HG02798 (cell line): ENCODE results near the gene KNL1.
A peak's percentile ranks its signal among the peaks of the same experiment; 100 is the strongest.
"Not testable (repeated sequence)": the region's sequence is repeated elsewhere in the genome, so short reads cannot be mapped to it uniquely, and the experiment has no call there.

Experiments used
- ATAC-seq: cut with Tn5 transposase; IDR thresholded peaks from one replicate; pipeline ENCODE4 v1.9.1; 2021; ENCODE audit warnings: mild to moderate bottlenecking; ENCODE audit not compliant: unreplicated experiment, poor library complexity

KNL1 gene, protein sequence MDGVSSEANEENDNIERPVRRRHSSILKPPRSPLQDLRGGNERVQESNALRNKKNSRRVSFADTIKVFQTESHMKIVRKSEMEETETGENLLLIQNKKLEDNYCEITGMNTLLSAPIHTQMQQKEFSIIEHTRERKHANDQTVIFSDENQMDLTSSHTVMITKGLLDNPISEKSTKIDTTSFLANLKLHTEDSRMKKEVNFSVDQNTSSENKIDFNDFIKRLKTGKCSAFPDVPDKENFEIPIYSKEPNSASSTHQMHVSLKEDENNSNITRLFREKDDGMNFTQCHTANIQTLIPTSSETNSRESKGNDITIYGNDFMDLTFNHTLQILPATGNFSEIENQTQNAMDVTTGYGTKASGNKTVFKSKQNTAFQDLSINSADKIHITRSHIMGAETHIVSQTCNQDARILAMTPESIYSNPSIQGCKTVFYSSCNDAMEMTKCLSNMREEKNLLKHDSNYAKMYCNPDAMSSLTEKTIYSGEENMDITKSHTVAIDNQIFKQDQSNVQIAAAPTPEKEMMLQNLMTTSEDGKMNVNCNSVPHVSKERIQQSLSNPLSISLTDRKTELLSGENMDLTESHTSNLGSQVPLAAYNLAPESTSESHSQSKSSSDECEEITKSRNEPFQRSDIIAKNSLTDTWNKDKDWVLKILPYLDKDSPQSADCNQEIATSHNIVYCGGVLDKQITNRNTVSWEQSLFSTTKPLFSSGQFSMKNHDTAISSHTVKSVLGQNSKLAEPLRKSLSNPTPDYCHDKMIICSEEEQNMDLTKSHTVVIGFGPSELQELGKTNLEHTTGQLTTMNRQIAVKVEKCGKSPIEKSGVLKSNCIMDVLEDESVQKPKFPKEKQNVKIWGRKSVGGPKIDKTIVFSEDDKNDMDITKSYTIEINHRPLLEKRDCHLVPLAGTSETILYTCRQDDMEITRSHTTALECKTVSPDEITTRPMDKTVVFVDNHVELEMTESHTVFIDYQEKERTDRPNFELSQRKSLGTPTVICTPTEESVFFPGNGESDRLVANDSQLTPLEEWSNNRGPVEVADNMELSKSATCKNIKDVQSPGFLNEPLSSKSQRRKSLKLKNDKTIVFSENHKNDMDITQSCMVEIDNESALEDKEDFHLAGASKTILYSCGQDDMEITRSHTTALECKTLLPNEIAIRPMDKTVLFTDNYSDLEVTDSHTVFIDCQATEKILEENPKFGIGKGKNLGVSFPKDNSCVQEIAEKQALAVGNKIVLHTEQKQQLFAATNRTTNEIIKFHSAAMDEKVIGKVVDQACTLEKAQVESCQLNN (N-terminal part only)

GRCh38 chr15:40593588-40594428, at the start of gene KNL1:
TSS of gene KNL1 (plus strand) at chr15:40594249. CDS start at chr15:40602932, 8,683 bp downstream.
- ATAC-seq: peak; percentile 78

DNA sequence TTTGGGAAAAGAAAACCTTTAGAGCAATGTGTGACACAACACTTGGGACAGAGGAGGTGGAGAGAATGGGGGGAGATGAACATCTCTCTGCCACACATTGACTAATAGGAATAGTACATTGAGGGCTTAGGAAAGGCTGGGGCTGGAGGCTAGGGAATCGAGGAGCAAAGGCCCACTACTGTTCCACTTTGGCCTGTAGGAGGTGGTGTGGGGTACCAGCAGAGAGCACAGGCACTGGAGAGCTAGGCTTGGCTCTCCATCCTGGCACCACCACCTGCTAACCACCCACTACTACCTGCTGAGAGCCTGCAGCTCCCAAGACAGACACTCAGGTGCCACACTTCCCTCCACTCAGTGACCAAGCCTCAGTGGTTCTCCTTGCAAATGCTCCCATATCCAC, 48.6 kb upstream of the KNL1 start:
- no peak for ATAC-seq

GRCh38 chr15:40548610-40549009, 45.4 kb upstream of the KNL1 start:
- no peak for ATAC-seq

DNA sequence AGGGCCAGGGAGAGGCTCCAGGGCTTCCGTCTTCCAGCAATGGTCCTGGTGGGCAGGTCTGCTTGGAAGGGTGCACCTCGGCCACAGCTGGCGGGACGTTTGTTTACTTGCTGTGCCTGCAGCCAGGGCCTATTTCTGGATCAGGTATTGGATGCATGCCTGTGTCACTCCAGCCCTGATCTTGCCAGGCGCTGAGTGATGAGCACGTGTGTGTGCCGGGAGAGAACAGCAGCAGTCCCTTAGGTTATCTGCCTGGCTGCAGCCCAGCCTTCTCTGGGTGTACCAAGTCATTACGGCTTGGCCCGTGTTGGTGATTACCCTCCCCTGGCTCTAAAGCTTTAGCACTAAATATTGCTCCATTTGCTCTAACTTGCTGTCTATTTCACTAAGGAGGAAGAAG, 44.2 kb upstream of the KNL1 start:
- ATAC-seq: peak; percentile 2

DNA sequence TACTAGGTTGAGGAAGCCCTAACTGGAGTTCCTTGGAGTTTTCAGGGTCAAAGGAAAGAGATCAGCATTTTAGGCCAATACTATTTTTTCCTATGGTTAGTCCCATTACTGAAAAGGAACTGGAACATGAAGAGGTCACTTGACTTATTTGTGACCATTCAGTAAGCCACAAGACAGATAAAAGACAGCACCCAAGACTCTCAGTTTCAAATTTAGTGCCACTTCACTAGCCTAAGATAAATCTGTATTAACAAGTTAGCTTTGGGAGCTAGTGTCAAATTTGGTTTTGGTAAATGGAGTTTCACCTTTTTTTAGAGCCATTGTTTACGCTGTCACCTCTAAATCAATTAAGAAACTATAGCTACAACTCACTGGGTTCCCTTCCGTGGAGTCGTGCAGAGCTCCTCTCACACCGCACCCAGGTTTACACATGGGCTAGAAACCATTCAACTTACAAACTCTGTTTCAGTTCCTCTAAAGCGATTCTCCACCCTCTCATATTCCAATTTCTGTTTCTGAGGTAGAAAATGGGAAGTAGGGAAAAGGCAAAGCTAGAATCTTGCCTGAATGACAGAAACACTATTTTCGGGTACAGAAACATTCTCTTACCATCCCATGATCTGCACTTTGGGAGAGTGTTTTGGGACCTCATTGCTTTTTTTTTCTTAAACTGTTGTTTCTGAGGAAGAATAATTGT, 43.6 kb upstream of the KNL1 start:
- ATAC-seq: peak; percentile 78

- ATAC-seq: no peak
Measured at GRCh38 chr15:40554161-40554525, 39.9 kb upstream of the KNL1 start.

DNA sequence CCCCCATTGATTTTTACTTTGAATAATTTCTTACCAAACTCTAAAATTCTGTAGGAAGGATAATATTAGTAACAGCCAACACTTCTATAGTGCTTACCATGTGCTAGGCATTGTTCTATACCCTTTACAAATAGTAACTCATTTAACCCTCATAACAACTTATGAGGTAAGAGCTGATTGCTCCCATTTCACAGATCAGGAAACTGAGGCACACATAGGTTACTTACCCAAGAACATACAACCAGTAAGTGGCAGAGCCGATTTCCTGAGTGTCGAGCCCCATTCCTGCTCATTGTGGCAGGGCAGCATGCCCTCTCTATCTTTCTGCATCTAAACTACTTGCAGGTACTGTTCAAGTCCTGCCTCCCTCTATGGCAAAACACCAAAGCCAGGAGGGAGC, 38.2 kb upstream of the KNL1 start:
- no peak for ATAC-seq

DNA sequence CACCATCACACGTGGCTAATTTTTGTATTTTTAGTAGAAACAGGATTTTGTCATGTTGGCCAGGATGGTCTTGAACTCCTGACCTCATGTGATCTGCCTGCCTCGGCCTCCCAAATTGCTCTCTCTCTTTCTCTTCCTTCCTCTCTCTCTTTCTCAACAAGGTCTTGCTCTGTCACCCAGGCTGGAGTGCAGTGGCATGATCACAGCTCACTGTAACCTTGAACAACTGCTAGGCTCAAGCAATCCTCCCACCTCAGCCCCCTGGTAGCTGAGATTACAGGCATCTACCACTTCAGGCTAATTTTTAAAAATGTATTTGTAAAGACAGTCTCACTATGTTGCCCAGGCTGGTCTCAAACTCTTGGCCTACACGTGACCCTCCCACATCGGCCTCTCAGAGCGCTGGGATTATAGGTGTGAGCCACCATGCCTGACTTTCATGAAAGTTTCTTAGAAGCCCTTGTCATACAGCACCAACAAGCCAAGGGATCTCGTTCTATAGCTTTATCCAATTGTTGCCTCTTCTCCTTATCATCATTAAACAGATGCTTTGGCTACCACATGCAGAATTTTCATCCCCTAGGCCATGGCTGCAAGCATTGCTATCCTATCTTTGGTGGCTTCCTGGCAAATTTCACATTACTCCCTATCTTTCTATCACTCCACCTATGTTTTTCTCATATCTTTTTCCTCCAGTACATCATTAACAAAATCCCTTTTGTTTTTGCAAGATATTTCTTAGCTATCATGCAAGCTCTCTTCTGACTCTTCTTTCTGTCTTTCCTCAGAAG, 34.9 kb upstream of the KNL1 start:
- ATAC-seq: peak; percentile 6

DNA sequence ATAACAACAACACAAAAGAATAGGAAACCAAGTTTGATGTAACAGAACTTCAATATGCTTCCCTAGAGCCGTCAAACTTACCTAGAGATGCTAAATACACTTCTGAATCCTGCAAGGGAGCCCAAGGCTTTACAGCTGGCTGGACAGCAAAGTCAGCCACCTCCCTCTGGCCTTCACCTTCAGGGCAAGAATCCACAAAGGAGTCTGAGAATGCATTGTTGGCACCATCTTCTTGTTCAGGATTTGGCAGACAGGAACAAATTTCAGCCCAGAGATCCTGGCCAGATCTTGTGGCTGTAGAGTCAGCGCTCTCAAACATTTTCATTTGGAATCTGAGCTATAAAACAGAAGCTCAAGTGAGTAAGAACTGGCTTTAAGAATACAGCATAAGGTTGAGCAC, 31.4 kb upstream of the KNL1 start:
- no peak for ATAC-seq

DNA sequence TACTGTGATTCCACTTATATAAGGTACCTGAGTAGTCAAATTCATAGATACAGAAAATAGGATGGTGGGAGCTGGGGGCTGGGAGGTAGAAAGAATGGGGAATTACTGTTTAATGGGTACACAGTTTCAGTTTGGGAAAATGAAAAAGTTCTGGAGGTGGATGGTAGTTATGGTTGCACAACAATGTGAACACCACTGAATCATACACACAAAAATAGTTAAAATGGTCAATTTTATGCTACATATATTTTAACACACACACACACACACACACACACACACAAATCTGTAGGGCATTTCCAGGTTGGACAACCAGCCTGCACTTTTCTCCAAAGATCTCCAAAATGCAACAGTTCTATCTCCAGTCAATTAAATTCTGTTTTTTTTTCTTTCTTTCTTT, 30.6 kb upstream of the KNL1 start:
- no peak for ATAC-seq

DNA sequence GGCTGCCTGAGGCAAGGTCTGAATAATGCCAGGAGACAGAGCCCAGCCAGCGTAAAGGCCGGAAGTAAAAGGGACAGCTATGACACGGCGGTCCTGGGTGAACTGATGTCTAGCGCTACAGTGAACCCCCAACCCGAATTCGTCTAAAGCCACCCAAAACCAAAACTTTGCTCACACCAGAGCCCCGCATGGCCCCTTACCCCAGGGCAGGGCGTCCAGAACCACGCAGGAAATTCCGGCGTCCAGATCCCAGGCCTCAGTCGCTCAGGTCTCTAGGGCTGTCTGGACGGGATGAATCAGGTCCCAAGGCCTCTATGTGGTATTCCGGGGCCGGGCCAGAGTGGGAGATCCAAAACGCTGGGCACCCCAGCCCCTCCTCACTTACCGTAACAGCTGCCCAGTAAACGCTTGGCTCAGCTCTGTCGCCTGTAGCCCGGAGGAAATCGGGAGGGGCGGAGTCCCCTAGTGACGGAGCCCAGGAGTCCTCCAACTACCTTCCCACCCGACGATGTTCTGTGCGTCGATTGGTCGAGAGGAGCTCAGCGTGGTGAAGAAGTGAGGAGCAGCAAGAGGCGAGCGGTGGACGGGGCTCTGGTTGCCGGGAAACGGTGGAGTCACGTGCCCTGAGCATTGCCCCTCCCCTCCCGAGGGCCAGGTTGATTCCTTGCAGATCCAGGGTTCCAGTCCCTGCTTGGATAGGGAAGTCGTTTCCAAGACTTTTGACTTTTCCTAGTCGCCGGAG, 29.3 kb upstream of the KNL1 start, which contains the start of gene CCDC32:
Gene CCDC32, minus strand, starts transcription at position 452 of the 742 bp plus-strand sequence. CDS start 2,027 bp downstream, outside the sequence.
- ATAC-seq: peak; percentile 97

GRCh38 chr15:40565333-40566238, 28.5 kb upstream of the KNL1 start:
- ATAC-seq: no peak

- ATAC-seq: no peak
Measured at GRCh38 chr15:40567111-40567510, 26.9 kb upstream of the KNL1 start.

DNA sequence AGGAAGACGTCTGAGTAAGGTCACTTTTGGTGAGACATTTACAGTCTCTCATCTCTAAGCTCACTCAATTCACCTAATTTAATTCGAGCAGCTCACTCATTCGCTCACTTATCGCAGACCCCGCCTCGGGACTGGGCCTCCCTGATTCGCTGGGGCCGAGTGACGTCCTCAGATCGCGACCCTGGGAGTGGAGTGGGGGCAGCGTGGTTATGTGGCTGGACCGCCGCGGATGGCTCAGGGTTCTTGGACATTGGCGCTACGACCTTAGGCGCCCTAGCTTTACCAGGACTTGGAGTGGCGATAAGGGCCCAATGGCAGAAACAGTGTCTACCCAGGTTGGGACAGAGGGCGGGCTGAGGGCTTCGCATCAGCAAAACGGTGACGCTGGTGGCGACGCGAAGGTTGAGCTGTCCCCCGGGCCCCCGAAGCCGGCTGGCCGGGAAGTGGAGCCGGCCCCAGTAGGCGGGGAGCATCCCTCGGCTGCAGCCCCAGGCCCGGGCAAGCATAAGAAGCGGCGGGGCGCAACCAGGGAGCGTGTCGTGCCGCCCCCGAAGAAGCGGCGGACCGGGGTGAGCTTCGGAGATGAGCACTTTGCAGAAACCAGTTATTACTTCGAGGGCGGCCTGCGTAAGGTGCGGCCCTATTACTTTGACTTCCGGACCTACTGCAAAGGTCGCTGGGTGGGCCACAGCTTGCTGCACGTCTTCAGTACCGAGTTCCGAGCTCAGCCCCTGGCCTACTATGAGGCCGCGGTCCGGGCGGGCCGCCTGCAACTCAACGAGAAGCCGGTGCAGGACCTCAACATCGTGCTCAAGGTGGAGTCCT, 24.7 kb upstream of the KNL1 start, which contains the start of gene RPUSD2:
Gene RPUSD2, plus strand, starts transcription at position 171 of the 825 bp plus-strand sequence. Its CDS starts 39 bp downstream, at position 210.
- ATAC-seq: peak; percentile 60

GRCh38 chr15:40575113-40575512, 18.9 kb upstream of the KNL1 start:
- ATAC-seq: no peak

DNA sequence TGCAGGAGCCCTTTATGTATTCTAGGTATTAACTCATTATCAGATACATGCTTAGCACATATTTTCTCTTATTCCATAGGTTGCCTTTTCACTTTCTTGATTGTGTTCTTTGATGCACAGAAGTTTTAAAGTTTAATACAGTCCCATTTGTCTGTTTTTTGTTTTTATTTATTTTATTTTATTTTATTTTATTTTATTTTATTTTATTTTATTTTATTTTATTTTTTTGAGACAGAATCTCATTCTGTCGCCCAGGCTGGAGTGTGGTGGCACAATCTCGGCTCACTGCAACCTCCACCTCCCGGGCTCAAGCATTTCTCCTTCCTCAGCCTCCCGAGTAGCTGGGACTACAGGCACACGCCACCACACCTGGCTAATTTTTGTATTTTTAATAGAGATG, 17.1 kb upstream of the KNL1 start:
- not testable (repeated sequence) for ATAC-seq
